HG02588 (cell line): ENCODE measurements around the gene KDM1B.
"Not testable (repeated sequence)": the region's sequence is repeated elsewhere in the genome, so short reads cannot be mapped to it uniquely, and the experiment has no call there.

ENCODE experiments used
- ATAC-seq: cut with Tn5 transposase; IDR thresholded peaks from one replicate; pipeline ENCODE4 v1.9.1; 2021; ENCODE audit warnings: mild to moderate bottlenecking, moderate library complexity; ENCODE audit not compliant: unreplicated experiment

Gene KDM1B

GRCh38 chr6:18151391-18151790, 3.8 kb upstream of the KDM1B start:
- not testable (repeated sequence) for ATAC-seq

- no peak for ATAC-seq
These were observed 3.4 kb upstream of the KDM1B start for GRCh38 chr6:18151801-18152200.

- no peak for ATAC-seq
These were observed 1.9 kb upstream of the KDM1B start for GRCh38 chr6:18153311-18153703.

GRCh38 chr6:18154507-18155149, 594 bp upstream of the KDM1B start, which contains the start of gene TPMT:
Gene TPMT (minus strand): TSS chr6:18155077. CDS start chr6:18149127, 5,950 bp downstream.
- ATAC-seq = peak; percentile 48

GRCh38 chr6:18155864-18156421, 721 bp downstream of the KDM1B start:
- ATAC-seq = peak; percentile 30

- no peak for ATAC-seq
These were observed 5.7 kb downstream of the KDM1B start for GRCh38 chr6:18160911-18161310.

- ATAC-seq = no peak
These were observed 6.2 kb downstream of the KDM1B start for GRCh38 chr6:18161431-18161830.

GRCh38 chr6:18162401-18162800, 7.2 kb downstream of the KDM1B start:
- no peak for ATAC-seq

- no peak for ATAC-seq
These were observed 10.5 kb downstream of the KDM1B start for GRCh38 chr6:18165751-18166150.

- no peak for ATAC-seq
These were observed 11.3 kb downstream of the KDM1B start for GRCh38 chr6:18166312-18167036.

GRCh38 chr6:18168264-18168663, 13.0 kb downstream of the KDM1B start:
- ATAC-seq = no peak

GRCh38 chr6:18171871-18172270, 16.6 kb downstream of the KDM1B start:
- ATAC-seq = no peak

GRCh38 chr6:18176198-18176597, 21.0 kb downstream of the KDM1B start:
- ATAC-seq = not testable (repeated sequence)

- no peak for ATAC-seq
These were observed 22.2 kb downstream of the KDM1B start for GRCh38 chr6:18177286-18177965.

GRCh38 chr6:18178960-18179615, 23.9 kb downstream of the KDM1B start:
- ATAC-seq = no peak

- ATAC-seq = no peak
These were observed 24.6 kb downstream of the KDM1B start for GRCh38 chr6:18179770-18180356.

- ATAC-seq = no peak
These were observed 27.3 kb downstream of the KDM1B start for GRCh38 chr6:18182568-18182967.

- ATAC-seq = no peak
These were observed 28.5 kb downstream of the KDM1B start for GRCh38 chr6:18183766-18184165.

- ATAC-seq = no peak
These were observed 30.4 kb downstream of the KDM1B start for GRCh38 chr6:18185624-18186023.

- no peak for ATAC-seq
These were observed 30.8 kb downstream of the KDM1B start for GRCh38 chr6:18186033-18186432.
